HG03280 (cell line): ENCODE measurements around the gene TSHZ2.

ENCODE experiments used
- ATAC-seq: cut with Tn5 transposase; IDR thresholded peaks from one replicate; pipeline ENCODE4 v1.9.1; 2021; ENCODE audit warnings: mild to moderate bottlenecking, moderate library complexity; ENCODE audit not compliant: unreplicated experiment

Gene TSHZ2, protein sequence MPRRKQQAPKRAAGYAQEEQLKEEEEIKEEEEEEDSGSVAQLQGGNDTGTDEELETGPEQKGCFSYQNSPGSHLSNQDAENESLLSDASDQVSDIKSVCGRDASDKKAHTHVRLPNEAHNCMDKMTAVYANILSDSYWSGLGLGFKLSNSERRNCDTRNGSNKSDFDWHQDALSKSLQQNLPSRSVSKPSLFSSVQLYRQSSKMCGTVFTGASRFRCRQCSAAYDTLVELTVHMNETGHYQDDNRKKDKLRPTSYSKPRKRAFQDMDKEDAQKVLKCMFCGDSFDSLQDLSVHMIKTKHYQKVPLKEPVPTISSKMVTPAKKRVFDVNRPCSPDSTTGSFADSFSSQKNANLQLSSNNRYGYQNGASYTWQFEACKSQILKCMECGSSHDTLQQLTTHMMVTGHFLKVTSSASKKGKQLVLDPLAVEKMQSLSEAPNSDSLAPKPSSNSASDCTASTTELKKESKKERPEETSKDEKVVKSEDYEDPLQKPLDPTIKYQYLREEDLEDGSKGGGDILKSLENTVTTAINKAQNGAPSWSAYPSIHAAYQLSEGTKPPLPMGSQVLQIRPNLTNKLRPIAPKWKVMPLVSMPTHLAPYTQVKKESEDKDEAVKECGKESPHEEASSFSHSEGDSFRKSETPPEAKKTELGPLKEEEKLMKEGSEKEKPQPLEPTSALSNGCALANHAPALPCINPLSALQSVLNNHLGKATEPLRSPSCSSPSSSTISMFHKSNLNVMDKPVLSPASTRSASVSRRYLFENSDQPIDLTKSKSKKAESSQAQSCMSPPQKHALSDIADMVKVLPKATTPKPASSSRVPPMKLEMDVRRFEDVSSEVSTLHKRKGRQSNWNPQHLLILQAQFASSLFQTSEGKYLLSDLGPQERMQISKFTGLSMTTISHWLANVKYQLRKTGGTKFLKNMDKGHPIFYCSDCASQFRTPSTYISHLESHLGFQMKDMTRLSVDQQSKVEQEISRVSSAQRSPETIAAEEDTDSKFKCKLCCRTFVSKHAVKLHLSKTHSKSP (N-terminal part only)

GRCh38 chr20:52972190-52972937 is at the start of gene TSHZ2:
TSHZ2 (plus strand) TSS chr20:52972358; CDS start chr20:52973294, 936 bp downstream.
- no peak for ATAC-seq

DNA sequence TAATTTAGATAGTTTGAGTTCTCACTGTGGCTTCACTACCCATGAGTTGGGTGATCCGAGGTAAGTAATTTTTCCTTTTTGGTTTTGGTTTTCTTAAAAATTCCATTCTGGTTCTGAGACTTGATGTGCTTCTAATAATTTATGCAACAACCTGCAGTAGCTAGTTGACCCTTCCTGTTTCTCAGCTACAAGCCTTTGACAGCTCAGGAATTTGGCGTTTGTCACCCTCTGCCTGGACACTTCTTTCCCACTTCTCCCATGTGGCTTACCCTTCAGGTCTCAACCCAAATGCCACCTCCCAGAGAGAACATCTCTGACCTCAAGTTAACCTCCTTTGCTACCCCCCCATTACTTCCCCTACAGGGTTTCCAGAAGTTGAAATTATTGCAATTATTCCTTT is 49.7 kb upstream of the TSHZ2 start:
- no peak for ATAC-seq

DNA sequence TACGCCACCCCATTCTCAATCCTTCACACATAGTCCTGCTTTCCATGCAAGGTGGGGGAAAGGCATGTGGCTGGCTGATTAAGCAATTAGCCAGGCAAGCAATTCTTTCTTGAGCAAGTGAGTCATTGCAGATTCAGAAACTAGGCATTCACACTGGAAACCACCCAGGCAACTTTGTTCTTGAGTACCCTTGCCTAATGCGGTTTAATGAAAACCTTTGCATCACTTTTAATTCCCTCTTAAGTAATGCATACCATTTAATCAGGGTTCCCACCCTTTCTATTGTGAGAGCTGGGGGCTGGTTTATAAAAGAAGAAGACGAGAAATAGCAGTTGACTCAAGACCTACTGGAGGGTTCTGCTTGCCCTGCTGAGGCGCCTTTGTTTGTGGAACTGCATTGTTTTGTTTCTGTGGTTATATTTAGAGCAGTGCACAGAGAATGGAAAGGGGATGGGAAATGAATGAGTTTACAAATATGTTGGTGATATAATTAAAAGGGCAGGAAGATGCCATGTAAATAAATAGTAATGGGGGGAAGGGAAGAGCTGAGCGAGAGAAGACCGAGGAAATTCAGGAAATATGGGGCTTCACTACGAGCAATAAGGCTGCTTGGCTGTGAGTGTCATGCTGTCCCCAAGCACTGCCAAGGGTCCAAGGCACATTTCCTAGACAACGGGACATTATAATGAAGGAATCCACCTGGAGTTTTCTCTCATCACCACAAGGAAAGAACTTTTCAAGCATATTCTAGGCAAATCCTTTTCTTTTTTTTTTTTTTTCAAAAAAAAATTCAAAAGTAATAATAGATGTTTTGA is 48.8 kb upstream of the TSHZ2 start:
- ATAC-seq = no peak

- ATAC-seq = no peak
Observed at GRCh38 chr20:52924411-52925271, 47.5 kb upstream of the TSHZ2 start.

DNA sequence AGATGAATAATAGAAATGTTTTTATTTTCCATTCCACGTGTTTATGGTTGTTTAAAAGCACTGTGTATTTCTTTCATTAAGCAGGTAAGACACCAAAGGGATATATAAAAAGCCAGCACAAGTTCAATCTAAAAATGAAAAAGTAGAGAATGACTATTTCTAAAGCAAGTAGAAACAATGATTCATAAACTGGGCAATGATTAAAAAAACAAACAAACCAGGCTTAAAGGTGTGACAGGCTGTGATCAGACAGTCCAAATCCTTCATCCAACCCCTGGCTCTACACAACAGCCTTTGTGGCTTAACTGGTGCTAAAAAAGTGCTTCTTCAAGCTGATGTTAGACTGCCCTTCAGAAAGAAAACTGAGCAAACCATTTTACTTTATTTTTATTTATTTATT is 45.7 kb upstream of the TSHZ2 start:
- no peak for ATAC-seq

DNA sequence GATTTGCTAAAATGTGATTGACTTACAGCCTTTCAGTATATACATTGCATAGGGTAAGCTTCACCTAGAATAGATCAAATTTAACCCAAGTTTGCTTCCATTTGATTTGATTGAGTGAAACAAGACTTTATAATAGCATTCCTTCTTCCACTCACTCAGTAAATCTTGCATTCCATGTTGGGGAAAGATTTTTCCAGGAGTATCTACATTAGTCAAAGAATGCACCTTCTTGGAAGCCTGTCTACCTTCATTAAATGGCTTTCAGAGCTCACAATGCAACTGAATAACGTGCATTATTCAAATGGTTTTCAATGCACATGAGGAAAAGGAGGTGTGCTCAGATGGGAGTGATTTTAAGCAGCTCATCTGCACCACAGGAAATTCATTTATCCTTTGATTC is 38.3 kb upstream of the TSHZ2 start:
- ATAC-seq = no peak

- no peak for ATAC-seq
Observed at GRCh38 chr20:52936351-52937340, 35.5 kb upstream of the TSHZ2 start.

- no peak for ATAC-seq
Observed at GRCh38 chr20:52937591-52938100, 34.5 kb upstream of the TSHZ2 start.

DNA sequence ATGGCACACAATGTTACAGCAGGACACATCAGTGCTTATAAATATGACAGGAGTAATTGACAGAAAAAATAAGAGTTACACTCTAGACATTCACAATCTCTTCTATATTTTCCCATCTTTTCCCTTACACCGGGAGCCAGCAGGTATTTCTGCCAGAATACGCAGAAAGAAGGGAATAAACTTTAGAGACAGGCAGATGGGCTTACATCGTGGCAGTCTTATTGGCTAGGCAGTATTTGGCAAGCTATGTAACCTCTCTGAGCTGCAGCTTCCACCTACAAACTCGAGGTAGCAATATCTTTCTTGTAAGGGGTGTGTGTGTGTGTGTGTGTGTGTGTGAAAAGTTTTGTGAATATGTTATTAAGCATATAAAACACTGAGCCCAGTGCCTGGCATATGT is 33.0 kb upstream of the TSHZ2 start:
- no peak for ATAC-seq

GRCh38 chr20:52941808-52942207 is 30.4 kb upstream of the TSHZ2 start:
- no peak for ATAC-seq

DNA sequence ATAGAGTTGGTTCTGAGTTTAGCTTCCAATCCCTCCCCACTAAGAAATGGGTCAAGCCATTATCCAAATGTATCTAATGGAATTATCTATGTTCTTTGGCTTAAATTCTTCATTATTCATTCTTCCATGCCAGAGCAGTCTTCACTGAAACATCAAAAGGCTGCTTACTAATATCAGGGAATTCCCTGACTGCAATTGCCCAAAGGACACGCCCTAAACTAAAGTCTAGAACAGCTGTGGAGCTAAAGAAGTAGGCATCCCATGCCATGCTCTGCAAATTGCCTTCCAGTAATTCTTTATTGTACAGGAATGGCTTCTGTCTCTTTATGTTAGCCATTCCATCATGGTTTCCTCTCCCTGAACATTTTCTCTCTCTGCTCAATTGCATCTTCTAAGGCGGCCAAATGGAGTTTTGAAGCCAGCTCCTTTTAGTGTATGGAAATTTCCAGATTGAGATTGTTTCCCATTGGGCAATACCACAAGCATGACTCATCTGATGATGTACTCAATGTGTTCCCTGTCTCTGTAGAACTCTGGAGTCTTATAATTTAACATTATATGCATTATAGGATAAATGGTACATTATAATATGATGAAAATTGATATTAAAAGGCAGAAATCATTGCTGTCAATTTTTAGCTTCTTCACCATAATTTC is 28.8 kb upstream of the TSHZ2 start:
- no peak for ATAC-seq

- no peak for ATAC-seq
Observed at GRCh38 chr20:52945268-52945667, 26.9 kb upstream of the TSHZ2 start.

- ATAC-seq = no peak
Observed at GRCh38 chr20:52945862-52946522, 26.2 kb upstream of the TSHZ2 start.

GRCh38 chr20:52948491-52948890 is 23.7 kb upstream of the TSHZ2 start:
- ATAC-seq = no peak

DNA sequence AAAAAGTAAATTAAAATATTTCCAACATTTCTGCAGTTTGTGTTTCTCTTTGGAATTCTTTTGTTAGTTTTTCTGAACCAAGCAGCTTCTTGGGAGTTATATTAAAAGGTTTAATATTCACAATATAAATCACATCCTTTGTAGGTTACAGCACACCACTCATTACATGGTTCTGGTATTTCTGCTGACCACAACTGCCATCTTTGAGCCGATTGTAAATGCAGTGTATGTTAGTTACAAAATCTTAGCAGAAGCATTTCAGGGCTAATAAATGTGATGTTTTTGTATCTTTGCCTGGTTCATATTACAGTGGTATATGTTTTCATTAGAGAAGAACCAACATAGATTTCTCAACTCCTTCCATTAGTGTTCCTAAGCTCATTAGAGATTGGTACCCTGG is 19.1 kb upstream of the TSHZ2 start:
- no peak for ATAC-seq

DNA sequence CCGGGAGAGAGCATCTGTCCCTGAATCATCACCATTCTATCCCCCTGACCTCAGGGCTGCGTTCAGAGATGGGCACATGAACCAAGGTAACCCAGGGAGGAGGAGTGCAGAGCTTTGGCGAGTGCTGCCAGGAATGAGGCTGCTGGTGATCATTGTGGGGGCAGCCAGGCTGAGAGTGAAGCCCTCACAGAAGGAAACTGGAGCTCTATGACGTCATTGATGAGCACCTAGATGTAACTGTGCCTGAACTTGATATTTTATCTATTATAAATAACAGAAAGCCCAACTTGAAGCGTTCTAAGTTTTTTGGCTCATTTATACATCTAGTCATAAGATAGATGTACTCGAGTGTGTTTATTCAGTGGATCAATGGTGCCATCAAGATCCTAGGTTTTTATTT is 17.3 kb upstream of the TSHZ2 start:
- ATAC-seq = no peak

DNA sequence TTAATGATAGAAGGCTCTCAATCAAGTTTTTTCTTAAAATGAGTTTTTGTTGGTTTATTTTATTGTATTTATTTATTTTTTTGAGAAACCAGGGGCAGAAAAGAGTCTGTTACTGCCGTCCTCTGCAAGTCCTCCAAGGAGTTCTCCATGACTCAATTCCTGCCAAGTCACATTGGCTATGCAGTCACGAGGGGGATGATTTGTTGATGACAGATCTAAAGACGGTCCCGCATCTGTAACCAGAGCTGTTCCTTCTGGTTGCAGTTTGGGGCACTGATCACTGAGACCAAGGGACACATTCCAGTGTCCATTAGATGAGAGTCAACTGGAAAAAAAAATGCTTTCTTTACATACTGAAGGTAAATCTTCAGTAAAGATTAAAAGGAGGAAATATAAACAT is 13.9 kb upstream of the TSHZ2 start:
- ATAC-seq = no peak
